Neural crest cell (in vitro differentiated cells): ENCODE measurements around the gene DNPH1. TPM values are rescaled to one million over a fixed set of nuclear protein-coding genes. Genes with fewer than 3 reads are reported as not detected.

ENCODE experiments used
- DNase-seq: peaks from one replicate; pipeline ENCODE4 v3.0.0; 2021; ENCODE audit warnings: low read depth, mixed read lengths, low spot score
- H3K27ac Mint-ChIP-seq: one replicate; pipeline ENCODE4 v1.8.0; 2021; ENCODE audit warnings: mild to moderate bottlenecking, mixed read lengths; ENCODE audit not compliant: unreplicated experiment
- H3K27me3 Mint-ChIP-seq: 2 replicates; pipeline ENCODE4 v1.8.0; 2021; ENCODE audit warnings: low read depth, mild to moderate bottlenecking, mixed read lengths
- H3K36me3 Mint-ChIP-seq: 2 replicates; pipeline ENCODE4 v1.8.0; 2021; ENCODE audit warnings: low read depth, mild to moderate bottlenecking, mixed read lengths
- H3K4me1 Mint-ChIP-seq: 2 replicates; pipeline ENCODE4 v1.8.0; 2021; ENCODE audit warnings: mixed read lengths
- H3K4me3 Mint-ChIP-seq: one replicate; pipeline ENCODE4 v1.8.0; 2021; ENCODE audit warnings: mild to moderate bottlenecking, mixed read lengths
- H3K9me3 Mint-ChIP-seq: 2 replicates; pipeline ENCODE4 v1.8.0; 2021; ENCODE audit warnings: mixed read lengths
- CTCF ChIP-seq: fragments of 200-600 bp; sonication (generic); conservative IDR thresholded peaks from 2 replicates; pipeline ENCODE4 v1.5.0; 2021; ENCODE audit warnings: antibody characterized with exemption, mild to moderate bottlenecking
- total RNA-seq: library from RNA; stranded (reverse); gene quantifications from 2 replicates; pipeline ENCODE4 v1.2.1, GENCODE V29; 2021

DNPH1 gene
- total RNA-seq, 1 donor from 2014 or later, result 50.3 TPM

GRCh38 chr6:43267619-43268354 is 38.5 kb upstream of the DNPH1 start:
- no peak for DNase-seq
- Mint-ChIP-seq H3K4me1 (peaks cover 11% of the 10 kb centered on the region), H3K27me3 (peaks cover 40% of the 10 kb centered on the region), H3K36me3 (no peaks in the 10 kb centered on the region), H3K9me3 (no peaks in the 10 kb centered on the region), H3K4me3 (no peak overlapping the region), H3K27ac (no peak overlapping the region)
- TF ChIP-seq CTCF, result no peak

GRCh38 chr6:43265564-43265963 is 36.3 kb upstream of the DNPH1 start:
- Mint-ChIP-seq H3K4me1 (peaks cover 11% of the 10 kb centered on the region), H3K27me3 (peaks cover 22% of the 10 kb centered on the region), H3K9me3 (no peaks in the 10 kb centered on the region), H3K27ac (no peak overlapping the region), H3K4me3 (no peak overlapping the region), H3K36me3 (no peaks in the 10 kb centered on the region)
- DNase-seq, result no peak
- TF ChIP-seq CTCF, result no peak

- H3K36me3 Mint-ChIP-seq, result no peaks in the 10 kb centered on the region
- TF ChIP-seq CTCF, result no peak
- H3K9me3 Mint-ChIP-seq, result no peaks in the 10 kb centered on the region
- H3K4me1 Mint-ChIP-seq, result peaks cover 11% of the 10 kb centered on the region
- H3K27ac Mint-ChIP-seq, result no peak overlapping the region
- DNase-seq, result no peak
- H3K27me3 Mint-ChIP-seq, result peaks cover 16% of the 10 kb centered on the region
- no peak overlapping the region for H3K4me3 Mint-ChIP-seq
These were observed 35.4 kb upstream of the DNPH1 start for GRCh38 chr6:43264599-43265145.

GRCh38 chr6:43263314-43264178 is 34.3 kb upstream of the DNPH1 start:
- Mint-ChIP-seq H3K27ac (no peak overlapping the region), H3K9me3 (no peaks in the 10 kb centered on the region), H3K36me3 (no peaks in the 10 kb centered on the region), H3K4me1 (peaks cover 7% of the 10 kb centered on the region), H3K4me3 (no peak overlapping the region), H3K27me3 (peaks cover 10% of the 10 kb centered on the region)
- DNase-seq, result peak; percentile 78
- TF ChIP-seq CTCF, result peak; percentile 82

- Mint-ChIP-seq H3K4me1 (peaks cover 5% of the 10 kb centered on the region), H3K27me3 (peaks cover 6% of the 10 kb centered on the region), H3K36me3 (no peaks in the 10 kb centered on the region), H3K9me3 (no peaks in the 10 kb centered on the region), H3K4me3 (no peak overlapping the region), H3K27ac (no peak overlapping the region)
- TF ChIP-seq CTCF, result no peak
- no peak for DNase-seq
These were observed 33.6 kb upstream of the DNPH1 start for GRCh38 chr6:43262780-43263313.
